HL-60 (cell line): ENCODE data around the gene PGGT1B.

Source experiments
- CTCF ChIP-seq: IDR thresholded peaks from one replicate; pipeline ENCODE4 v1.5.1; 2011; ENCODE audit warnings: low read length, control low read depth, inconsistent platforms; ENCODE audit not compliant: insufficient read depth
- POLR2AphosphoS5 ChIP-seq: IDR thresholded peaks from 2 replicates; pipeline ENCODE4 v1.6.1; 2012; ENCODE audit warnings: low read depth

- TF ChIP-seq CTCF = no peak
- TF ChIP-seq POLR2AphosphoS5 = no peak
These were observed 25.6 kb downstream of the PGGT1B start for GRCh38 chr5:115237066-115237465.
